OCI-M2 (cell line): Measurements from ENCODE around the gene ITGA11.

ENCODE experiments used
- DNase-seq: peaks from one replicate; lab custom pipeline; 2025; ENCODE audit not compliant: unreplicated experiment; lab: John Stamatoyannopoulos, UW

Gene ITGA11, protein sequence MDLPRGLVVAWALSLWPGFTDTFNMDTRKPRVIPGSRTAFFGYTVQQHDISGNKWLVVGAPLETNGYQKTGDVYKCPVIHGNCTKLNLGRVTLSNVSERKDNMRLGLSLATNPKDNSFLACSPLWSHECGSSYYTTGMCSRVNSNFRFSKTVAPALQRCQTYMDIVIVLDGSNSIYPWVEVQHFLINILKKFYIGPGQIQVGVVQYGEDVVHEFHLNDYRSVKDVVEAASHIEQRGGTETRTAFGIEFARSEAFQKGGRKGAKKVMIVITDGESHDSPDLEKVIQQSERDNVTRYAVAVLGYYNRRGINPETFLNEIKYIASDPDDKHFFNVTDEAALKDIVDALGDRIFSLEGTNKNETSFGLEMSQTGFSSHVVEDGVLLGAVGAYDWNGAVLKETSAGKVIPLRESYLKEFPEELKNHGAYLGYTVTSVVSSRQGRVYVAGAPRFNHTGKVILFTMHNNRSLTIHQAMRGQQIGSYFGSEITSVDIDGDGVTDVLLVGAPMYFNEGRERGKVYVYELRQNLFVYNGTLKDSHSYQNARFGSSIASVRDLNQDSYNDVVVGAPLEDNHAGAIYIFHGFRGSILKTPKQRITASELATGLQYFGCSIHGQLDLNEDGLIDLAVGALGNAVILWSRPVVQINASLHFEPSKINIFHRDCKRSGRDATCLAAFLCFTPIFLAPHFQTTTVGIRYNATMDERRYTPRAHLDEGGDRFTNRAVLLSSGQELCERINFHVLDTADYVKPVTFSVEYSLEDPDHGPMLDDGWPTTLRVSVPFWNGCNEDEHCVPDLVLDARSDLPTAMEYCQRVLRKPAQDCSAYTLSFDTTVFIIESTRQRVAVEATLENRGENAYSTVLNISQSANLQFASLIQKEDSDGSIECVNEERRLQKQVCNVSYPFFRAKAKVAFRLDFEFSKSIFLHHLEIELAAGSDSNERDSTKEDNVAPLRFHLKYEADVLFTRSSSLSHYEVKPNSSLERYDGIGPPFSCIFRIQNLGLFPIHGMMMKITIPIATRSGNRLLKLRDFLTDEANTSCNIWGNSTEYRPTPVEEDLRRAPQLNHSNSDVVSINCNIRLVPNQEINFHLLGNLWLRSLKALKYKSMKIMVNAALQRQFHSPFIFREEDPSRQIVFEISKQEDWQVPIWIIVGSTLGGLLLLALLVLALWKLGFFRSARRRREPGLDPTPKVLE

GRCh38 chr15:68431792-68432401, at the start of gene ITGA11:
ITGA11 (minus strand) TSS chr15:68432163; CDS start chr15:68432066, 97 bp downstream.
- DNase-seq, result no peak

- DNase-seq, result no peak
Observed at GRCh38 chr15:68481321-68481720, 49.4 kb upstream of the ITGA11 start.

DNA sequence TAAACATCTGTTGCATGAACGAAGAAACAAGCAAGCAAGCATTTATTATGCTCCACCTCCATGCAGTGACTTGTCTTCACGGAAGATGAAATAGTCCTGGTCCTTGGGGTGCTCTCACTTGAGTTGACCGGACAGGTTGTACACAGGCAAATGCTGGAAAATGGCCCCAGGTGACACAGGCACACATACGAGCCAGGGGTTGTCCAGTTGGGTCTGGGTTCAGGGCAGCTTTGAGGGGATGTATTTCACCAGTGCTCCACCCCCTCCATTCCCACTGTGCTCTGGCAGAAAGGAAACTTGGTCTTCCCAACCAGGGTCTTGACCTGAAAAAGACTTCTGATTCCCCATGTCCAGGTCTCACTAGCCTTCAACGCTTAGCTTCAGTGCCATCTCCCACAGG, 48.3 kb upstream of the ITGA11 start:
- DNase-seq, result no peak

GRCh38 chr15:68479870-68480269, 47.9 kb upstream of the ITGA11 start:
- no peak for DNase-seq

DNA sequence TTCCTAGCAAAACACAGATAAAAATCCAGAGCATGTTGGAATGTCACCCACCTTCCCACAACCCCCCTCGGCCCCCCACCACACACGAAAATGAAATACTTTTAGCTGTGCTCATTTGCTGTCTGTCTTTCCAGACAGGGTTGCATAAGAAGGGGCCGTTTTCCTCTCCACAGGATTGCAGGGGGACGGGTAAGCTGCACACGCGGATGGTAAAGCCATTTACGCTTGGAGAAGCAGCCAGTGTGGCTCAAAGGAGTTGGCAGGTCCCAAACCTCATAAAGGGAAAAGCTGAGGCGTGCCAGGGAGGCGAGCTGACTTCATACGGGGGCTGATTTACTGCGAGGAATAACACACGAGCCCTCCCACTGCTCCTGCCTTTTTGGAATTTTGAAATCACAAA, 47.4 kb upstream of the ITGA11 start:
- no peak for DNase-seq

DNA sequence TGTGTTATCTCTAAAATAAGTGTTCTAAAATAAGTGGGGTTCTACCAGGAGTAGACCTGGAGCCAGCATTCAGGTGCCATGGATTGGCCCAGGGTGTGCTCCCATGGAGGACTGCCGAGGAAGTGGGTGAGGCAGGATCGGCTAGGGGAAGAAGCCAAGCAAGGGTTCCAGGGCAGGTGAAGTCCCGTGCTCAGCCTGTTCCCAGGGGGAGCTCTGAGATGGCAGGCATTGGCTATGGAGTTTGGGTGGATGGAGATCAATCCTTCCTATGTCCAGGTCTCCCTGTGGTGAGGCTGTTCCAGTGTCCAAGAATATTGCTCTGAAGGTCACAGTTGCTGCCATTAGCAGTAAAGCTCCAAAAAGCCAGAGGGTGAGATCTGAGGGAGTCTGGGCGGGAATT, 46.9 kb upstream of the ITGA11 start:
- DNase-seq, result no peak

DNA sequence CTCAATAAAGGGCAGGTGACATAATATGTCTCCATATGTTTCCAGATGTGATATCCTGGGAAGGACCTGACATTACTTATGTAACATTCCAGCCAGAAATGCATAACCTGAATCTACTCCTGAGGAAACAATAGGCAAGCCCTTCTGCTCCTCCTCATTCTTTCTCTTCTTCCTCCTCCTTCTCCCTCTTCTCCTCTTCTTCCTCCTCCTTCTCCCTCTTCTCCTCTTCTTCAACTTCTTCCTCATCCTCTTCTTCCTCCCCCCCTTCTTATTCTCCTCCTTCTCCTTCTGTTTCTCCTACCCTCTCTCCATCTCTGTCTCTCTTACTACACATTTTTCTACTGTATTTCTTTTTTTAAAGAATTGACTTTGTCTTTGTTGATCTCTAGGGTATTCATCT, 43.5 kb upstream of the ITGA11 start:
- DNase-seq, result no peak

GRCh38 chr15:68471541-68471940, 39.6 kb upstream of the ITGA11 start:
- DNase-seq, result no peak

- no peak for DNase-seq
Observed at GRCh38 chr15:68470976-68471375, 39.0 kb upstream of the ITGA11 start.

DNA sequence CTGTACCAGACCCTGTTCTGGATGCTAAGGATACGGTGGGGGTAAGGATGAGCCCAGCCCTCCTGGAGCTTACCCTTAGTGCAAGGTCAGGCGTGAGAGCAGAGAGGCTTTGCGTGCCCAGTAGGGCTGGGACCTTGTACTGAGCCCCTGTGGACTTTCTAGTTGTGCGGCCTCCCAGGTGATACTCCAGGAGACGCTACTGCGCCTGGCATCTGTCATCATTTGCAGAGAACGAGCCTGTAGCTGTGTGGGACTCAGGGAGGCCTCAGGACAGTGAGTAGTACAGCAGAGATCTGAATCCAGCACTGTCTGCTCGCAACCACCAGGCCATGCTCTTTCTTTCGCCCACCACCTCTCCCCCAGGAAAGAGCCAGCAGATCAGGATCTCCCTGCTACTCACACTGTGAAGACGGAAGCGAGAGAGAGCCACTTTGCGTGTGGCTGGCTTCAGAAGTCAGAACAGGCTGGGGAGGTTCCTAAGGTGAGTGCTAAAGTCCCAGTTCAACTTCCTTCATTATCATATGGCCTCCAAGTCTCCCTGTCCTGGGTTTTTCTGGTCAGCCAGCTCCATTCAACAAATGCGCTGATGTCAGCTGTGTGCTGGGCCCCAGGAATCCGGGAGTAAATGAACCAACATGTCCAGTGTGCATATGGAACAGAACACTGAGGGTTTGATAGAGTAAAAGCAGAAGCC, 38.2 kb upstream of the ITGA11 start:
- DNase-seq, result no peak

DNA sequence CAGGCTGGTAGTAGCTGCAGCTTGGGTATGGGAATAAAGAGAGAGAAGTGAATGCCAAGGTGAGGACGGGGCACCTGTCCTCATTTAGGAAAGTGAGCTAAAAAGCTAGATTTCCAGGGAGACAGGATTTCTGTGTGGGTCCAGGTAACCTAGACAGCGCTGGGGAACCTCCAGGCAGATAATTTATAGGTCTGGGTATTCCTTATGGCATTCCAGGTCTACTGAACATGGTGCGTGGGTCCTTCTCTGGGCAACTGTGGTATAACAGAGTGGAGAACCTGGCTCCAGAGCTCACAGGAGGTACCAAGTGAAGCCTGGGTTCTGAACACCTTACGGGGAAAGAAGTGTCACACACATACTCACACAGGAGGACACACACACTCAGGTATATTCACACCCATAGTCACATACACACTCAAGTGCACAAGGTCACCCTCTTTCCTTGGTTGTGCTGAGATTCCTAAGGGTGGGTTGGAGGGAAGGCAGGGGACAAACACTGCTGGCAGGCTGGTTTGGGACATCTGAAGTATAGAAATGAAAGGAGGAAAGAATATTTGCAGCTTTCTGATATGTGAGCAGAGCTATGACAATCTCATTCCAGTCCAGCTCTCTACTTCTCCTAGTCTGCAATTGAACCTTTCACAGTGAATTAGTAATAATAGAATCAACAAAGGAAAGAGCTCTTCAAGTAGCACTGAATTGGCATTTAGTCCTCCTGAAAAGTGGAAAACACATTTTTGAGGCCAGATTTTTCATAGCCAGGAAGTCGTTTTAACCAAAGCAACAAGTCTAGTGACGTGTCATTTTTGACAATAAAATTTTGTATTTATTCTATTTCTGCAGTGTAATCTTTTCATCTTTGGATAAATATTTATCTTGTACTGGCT, 37.4 kb upstream of the ITGA11 start:
- DNase-seq, result no peak

GRCh38 chr15:68466876-68467275, 34.9 kb upstream of the ITGA11 start:
- no peak for DNase-seq

GRCh38 chr15:68465861-68466560, 34.0 kb upstream of the ITGA11 start:
- no peak for DNase-seq

DNA sequence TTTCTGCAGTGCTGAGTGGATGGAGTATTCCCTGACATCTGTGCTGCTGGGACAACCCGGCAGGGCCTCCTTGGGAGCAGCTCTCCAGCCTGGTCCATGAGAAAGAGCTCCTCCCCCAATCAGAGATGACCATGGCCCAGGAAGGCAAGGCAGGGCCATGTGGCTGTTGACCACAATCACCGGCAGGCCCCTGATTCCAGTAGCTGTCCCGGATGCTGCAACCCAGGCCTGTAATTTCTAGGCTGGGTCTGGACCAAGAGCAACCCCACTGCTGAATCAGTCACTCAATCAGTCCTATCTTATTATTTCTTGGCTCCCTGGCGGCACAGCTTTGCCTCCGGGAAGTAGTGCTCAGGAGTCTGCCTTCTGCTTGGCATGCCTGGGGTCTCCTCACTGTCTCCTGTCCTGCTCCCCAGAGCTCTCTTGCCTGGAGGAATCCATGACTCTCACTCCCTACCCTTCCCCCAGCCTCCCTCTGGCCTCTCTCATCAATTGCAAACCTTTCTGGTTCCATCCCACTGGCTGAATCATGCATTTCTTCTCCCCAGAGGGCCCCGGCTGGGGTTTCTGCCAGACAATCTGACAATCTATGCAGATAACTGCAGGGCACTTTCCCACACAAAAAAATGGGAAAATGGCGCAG, 32.6 kb upstream of the ITGA11 start:
- DNase-seq, result no peak

DNA sequence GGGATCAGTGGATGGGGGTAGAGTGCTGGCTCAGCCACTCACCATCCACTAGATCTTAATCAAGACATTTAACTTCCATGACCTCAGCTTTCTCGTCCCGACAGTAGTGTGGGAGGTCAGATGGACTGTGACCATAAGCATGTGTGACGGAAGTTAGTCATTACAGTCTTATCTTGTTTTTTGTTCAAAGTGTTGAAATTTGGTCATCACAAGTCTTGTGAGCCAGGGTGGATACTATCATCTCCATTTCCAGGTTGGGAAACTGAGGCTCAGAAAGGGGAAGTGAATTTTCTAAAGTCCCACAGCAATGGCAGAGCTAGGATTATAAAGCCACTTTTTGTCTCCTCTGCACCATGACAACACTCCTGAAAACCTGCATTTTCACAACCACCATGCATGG, 32.0 kb upstream of the ITGA11 start:
- DNase-seq, result no peak

DNA sequence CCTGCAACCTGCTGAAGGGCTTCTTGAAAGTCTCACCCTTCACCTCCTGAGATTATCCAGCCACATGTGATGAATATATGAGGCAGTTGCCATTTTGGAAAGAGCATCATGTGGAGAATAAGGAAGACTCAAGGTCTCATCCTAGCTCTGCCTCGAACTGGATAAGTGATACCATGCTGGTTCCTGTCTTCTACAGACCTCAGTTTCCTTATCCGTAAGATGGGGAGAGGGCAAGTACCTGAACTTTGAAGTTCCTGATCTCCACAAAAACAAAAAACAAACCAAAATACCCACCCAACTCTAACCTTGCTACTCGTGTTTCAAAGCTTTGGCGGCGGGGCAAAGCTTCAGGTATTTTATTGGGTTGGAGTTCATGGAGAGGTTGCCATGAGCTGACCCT, 31.5 kb upstream of the ITGA11 start:
- DNase-seq, result no peak

DNA sequence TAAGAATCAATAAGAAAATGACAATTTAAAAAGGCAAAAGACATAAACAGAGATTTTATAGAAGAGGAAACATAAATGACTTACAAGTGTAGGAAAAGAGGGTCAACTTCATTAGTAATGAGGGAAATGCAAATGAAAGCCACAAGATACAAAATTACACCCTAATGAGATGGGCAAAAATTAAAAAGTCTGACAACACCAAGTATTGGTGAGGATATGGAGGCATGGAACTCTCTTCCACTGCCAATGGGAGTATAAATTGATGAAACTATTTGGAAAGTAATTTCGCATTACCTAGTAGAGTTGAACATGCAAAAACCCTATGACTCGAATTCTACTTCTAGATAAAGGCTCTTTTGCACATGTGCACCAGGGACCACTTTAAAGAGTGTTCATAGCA, 28.2 kb upstream of the ITGA11 start:
- DNase-seq, result no peak

- no peak for DNase-seq
Observed at GRCh38 chr15:68450192-68450591, 18.2 kb upstream of the ITGA11 start.
